ENCODE data around the gene PTPRK.

GRCh38 chr6:128025478-128025877, 494.9 kb downstream of the PTPRK start:
- TF ChIP-seq POLR2AphosphoS5 (IDR thresholded peaks at IDR 0.05) (no peak), CTCF (IDR thresholded peaks at IDR 0.05) (no peak)

Data from sigmoid colon (tissue), 4 donors.